ENCODE data around the gene USP14. TPM values are rescaled to one million over a fixed set of nuclear protein-coding genes. Genes with fewer than 3 reads are reported as not detected.

The USP14 gene
- total RNA-seq, 1 experiment from 2014 or later, result 56.1 TPM

DNA sequence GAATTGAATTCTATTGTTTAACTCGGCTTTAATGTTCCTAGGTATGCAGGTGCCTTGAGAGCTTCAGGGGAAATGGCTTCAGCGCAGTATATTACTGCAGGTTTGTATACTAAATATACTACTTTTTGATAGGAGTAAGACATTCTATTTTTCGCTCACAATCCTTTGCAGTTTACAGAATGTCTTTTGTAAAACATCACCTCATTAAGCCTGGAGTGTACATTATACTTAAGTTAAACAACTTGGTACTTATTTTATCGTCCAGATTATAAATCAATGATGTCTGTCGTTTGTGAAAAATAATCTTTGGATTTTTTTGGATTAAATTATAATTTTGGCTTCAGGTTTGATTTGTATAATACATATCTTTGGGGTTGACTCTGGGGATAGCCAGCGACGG is 34.4 kb downstream of the USP14 start:
- Histone ChIP-seq H2AFZ (ENCODE audit: low read depth, low read length, poor library complexity, severe bottlenecking) (no peak overlapping the region), H3K9me2 (ENCODE audit: insufficient read depth) (no peaks in the 10 kb centered on the region), H3K27ac (ENCODE audit: low read depth, low read length) (no peak overlapping the region), H3K79me2 (ENCODE audit: insufficient read depth, low read length) (peaks cover 67% of the 10 kb centered on the region), H3K27me3 (ENCODE audit: insufficient read depth, low read length) (no peaks in the 10 kb centered on the region), H3K4me1 (ENCODE audit: control insufficient read depth in 1 of 2, insufficient read depth in 2 of 2, low read length in 2 of 2) (no peaks in the 10 kb centered on the region), H3K4me3 (replicated peaks in 1 of 2; ENCODE audit: low read depth in 1 of 2, low read length in 2 of 2) (no peak overlapping the region), H4K20me1 (ENCODE audit: insufficient read depth) (0 out of 2 replicates have a peak, but pooled peaks cover 3% of the 10 kb centered on the region), H3K9ac (ENCODE audit: low read length) (no peak overlapping the region), H3K36me3 (ENCODE audit: control insufficient read depth in 1 of 2, insufficient read depth in 2 of 2, low read length in 2 of 2) (peaks cover 0 to 1% of the 10 kb centered on the region in 2 experiments; a peak in 1 of 4 replicates), H3K9me3 (ENCODE audit: control insufficient read depth in 1 of 2, insufficient read depth in 1 of 2, low read depth in 1 of 2, low read length in 2 of 2) (no peaks in the 10 kb centered on the region), H3K4me2 (ENCODE audit: low read length) (no peak overlapping the region)
- BruUV-seq (replicated peaks), result no TSS peak
- intact Hi-C loops (cut with micrococcal nuclease), result no loop called here
- TF ChIP-seq YY1 (IDR thresholded peaks at IDR 0.05; ENCODE audit: extremely low read depth, insufficient replicate concordance, low read depth, low read length), result no peak
- no peak for TF ChIP-seq SP1 (IDR thresholded peaks at IDR 0.05; ENCODE audit: low read depth)
- TF ChIP-seq SIN3A (IDR thresholded peaks at IDR 0.05; ENCODE audit: low read depth), result no peak
- TF ChIP-seq TCF7L2 (IDR thresholded peaks at IDR 0.05; ENCODE audit: borderline replicate concordance, extremely low read depth, insufficient read depth, insufficient read length), result no peak
- TF ChIP-seq, protein P1, sequence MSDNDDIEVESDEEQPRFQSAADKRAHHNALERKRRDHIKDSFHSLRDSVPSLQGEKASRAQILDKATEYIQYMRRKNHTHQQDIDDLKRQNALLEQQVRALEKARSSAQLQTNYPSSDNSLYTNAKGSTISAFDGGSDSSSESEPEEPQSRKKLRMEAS (IDR thresholded peaks at IDR 0.05), result no peak
- TF ChIP-seq ELF1 (IDR thresholded peaks at IDR 0.05; ENCODE audit: borderline replicate concordance, low read depth), result no peak
- no peak for TF ChIP-seq ZFX (IDR thresholded peaks at IDR 0.05)
- ATAC-seq (no peak), DNase-seq (ENCODE audit: low read depth, low spot score) (no peak)
- ChIA-PET CTCF (no interaction called here), POLR2A (no interaction called here), RAD21 (ENCODE audit: low non-redundant PET in 1 of 2, low total read pairs in 2 of 2, uncharacterized antibody in 2 of 2, unreplicated experiment in 2 of 2) (no interaction called here)

DNA sequence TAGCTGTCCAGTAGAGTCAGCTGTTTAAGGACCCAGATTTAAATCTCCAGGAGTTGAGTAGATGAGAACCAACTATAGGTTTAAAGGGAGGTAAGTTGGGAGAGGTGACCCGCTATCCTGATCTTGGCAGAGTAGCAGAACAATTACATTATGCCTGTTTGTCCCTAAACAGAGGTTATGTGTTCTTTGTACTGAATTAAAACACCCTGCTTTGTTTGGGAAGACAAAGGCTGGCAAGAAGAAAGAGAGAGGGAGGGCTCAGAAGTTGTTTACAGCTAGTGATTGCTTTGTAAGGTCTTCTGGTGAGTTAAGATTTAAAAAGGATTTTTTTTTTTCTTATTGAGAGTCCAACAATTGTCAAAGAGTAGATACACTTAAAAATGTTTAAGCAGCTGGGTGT is 37.3 kb downstream of the USP14 start:
- H3K79me2 ChIP-seq (ENCODE audit: insufficient read depth, low read length), result peaks cover 46% of the 10 kb centered on the region
- CTCF ChIA-PET, result no interaction called here
- no peak overlapping the region for H3K27ac ChIP-seq (ENCODE audit: low read depth, low read length)
- H2AFZ ChIP-seq (ENCODE audit: low read depth, low read length, poor library complexity, severe bottlenecking), result no peak overlapping the region
- H3K9ac ChIP-seq (ENCODE audit: low read length), result no peak overlapping the region
- no peaks in the 10 kb centered on the region for H3K4me1 ChIP-seq (ENCODE audit: control insufficient read depth in 1 of 2, insufficient read depth in 2 of 2, low read length in 2 of 2)
- RAD21 ChIA-PET (ENCODE audit: low non-redundant PET in 1 of 2, low total read pairs in 2 of 2, uncharacterized antibody in 2 of 2, unreplicated experiment in 2 of 2), result no interaction called here
- no peaks in the 10 kb centered on the region for H3K9me3 ChIP-seq (ENCODE audit: control insufficient read depth in 1 of 2, insufficient read depth in 1 of 2, low read depth in 1 of 2, low read length in 2 of 2)
- no peak overlapping the region for H3K4me2 ChIP-seq (ENCODE audit: low read length)
- DNase-seq (ENCODE audit: low read depth, low spot score) (no peak), ATAC-seq (no peak)
- H3K4me3 ChIP-seq (replicated peaks in 1 of 2; ENCODE audit: low read depth in 1 of 2, low read length in 2 of 2), result no peak overlapping the region
- POLR2A ChIA-PET, result no interaction called here
- H3K9me2 ChIP-seq (ENCODE audit: insufficient read depth), result no peaks in the 10 kb centered on the region
- BruUV-seq (replicated peaks), result no TSS peak
- intact Hi-C loops (cut with micrococcal nuclease), result no loop called here
- H4K20me1 ChIP-seq (ENCODE audit: insufficient read depth), result 0 out of 2 replicates have a peak, but pooled peaks cover 3% of the 10 kb centered on the region
- no peaks in the 10 kb centered on the region for H3K27me3 ChIP-seq (ENCODE audit: insufficient read depth, low read length)
- TF ChIP-seq, protein P2, sequence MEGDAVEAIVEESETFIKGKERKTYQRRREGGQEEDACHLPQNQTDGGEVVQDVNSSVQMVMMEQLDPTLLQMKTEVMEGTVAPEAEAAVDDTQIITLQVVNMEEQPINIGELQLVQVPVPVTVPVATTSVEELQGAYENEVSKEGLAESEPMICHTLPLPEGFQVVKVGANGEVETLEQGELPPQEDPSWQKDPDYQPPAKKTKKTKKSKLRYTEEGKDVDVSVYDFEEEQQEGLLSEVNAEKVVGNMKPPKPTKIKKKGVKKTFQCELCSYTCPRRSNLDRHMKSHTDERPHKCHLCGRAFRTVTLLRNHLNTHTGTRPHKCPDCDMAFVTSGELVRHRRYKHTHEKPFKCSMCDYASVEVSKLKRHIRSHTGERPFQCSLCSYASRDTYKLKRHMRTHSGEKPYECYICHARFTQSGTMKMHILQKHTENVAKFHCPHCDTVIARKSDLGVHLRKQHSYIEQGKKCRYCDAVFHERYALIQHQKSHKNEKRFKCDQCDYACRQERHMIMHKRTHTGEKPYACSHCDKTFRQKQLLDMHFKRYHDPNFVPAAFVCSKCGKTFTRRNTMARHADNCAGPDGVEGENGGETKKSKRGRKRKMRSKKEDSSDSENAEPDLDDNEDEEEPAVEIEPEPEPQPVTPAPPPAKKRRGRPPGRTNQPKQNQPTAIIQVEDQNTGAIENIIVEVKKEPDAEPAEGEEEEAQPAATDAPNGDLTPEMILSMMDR (IDR thresholded peaks at IDR 0.05 in 2 of 3, conservative IDR thresholded peaks at IDR 0.05 in 1 of 3; ENCODE audit: borderline replicate concordance in 1 of 3, insufficient read depth in 1 of 3, low read depth in 2 of 3, low read length in 2 of 3), result no peak
- TF ChIP-seq ZFX (IDR thresholded peaks at IDR 0.05) (no peak), ZNF274 (IDR thresholded peaks at IDR 0.05; ENCODE audit: low read depth, low read length) (no peak), CEBPB (IDR thresholded peaks at IDR 0.05; ENCODE audit: low read depth) (no peak), JUND (IDR thresholded peaks at IDR 0.05) (no peak), POLR2AphosphoS5 (IDR thresholded peaks at IDR 0.05; ENCODE audit: low read depth, low read length) (no peak), CBX3 (IDR thresholded peaks at IDR 0.05; ENCODE audit: low read depth) (no peak), ELF1 (IDR thresholded peaks at IDR 0.05; ENCODE audit: borderline replicate concordance, low read depth) (no peak), FOSL1 (IDR thresholded peaks at IDR 0.05; ENCODE audit: low read depth) (no peak), SRF (IDR thresholded peaks at IDR 0.05; ENCODE audit: low read depth) (no peak)
- TF ChIP-seq, protein P1 (IDR thresholded peaks at IDR 0.05), result no peak
- H3K36me3 ChIP-seq (ENCODE audit: control insufficient read depth in 1 of 2, insufficient read depth in 2 of 2, low read length in 2 of 2), result peaks cover 0 to 3% of the 10 kb centered on the region in 2 experiments; a peak in 1 of 4 replicates
